NCI-H2107 (cell line): ENCODE data around the gene KCNA2.

ENCODE experiments used
- DNase-seq: peaks from one replicate; lab custom pipeline; 2025; lab: John Stamatoyannopoulos, UW

The KCNA2 gene

GRCh38 chr1:110605901-110606656 lies at the start of gene KCNA2:
Gene KCNA2 (minus strand): TSS chr1:110606358. CDS start chr1:110604782, 1,576 bp downstream.
- DNase-seq, result no peak

GRCh38 chr1:110650609-110651008 lies 44.5 kb upstream of the KCNA2 start:
- no peak for DNase-seq

DNA sequence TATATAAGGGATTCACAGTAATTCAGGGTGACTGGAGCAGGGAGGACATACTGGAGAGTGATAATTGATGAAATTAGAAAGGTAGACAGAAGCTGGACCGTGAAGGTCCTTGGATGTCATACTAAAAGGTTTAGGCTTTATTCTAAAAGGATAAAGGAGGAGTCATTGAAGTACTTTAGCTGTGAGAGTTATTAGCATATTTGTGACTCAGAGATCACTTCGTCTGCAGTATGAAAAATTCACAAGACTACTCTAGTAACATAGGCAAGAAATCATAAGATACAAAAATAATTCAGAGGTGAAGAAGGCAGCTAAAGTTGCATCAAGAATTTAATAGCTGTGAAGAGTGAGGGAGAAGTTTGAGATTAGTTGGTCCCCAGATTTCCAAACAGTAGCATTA lies 42.3 kb upstream of the KCNA2 start:
- DNase-seq, result no peak

- no peak for DNase-seq
Observed at GRCh38 chr1:110647254-110647891, 41.2 kb upstream of the KCNA2 start.

DNA sequence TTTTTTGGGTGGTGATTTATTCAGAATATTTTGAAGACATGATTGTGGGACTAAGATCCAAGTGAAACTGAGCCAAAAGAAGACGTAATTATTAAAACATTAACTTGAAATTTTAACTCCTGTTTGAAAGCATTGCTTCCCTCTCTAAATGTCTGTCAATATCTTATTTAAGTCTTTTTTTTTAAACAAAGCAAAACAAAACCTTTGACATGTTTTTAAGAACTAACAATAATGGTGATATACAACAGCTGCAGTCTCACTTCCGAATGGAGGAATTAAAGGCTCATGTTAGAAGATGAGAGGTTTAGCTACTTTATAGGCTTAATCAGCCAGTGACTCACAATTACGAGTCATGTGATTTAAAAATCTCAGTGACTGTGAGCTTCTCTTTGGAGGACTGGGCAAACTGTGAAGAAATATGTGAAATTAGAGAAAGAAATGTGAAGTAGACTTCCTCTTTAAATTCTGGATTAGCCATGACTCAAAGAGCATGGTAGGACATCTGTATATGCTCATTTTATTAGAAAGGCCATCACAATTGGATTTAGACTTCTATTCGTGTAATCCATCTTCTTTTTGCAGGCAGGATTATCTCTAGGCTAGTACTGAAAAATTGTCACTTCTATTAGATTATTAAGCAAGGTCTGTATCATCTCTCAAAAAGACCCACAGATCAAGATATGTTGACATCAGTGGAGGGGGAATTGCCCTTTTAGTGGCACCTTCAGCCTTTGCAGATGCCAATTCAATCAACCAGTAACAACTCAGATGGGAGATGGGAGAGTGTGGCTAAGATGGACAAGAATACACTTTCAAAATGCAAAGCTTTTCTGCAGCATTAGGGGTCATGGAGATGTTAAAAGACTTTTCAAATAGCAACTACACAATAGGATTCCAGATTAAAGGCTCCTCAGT lies 39.9 kb upstream of the KCNA2 start:
- no peak for DNase-seq

GRCh38 chr1:110645211-110645610 lies 39.1 kb upstream of the KCNA2 start:
- no peak for DNase-seq

DNA sequence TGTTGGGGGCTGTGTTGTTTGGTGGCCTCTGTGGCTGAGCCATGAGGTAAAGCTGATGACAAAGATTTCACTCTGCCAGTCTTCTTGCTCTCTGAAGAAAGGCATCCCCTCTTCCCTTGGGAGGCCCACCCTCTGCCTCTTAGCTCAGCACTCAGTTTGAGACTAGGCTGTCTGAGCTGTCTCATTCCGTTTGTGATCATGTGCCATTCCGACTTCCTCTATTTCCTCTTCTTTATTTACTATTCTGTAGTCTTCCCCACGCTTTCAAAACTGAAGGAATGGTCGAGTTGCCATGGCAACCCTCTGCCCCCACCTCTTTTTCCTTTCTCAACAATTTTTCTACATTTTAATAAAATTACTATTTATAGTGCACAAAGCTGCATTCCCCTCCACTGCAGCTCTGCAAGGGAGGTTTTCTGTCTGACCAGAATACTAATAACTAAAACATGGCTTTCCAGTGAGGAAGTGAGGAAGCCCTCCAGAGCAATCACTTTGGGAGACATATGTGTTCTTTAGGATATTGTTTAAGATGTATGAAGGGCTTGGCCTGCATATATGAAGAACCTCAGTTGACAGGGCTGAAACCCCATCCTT lies 37.8 kb upstream of the KCNA2 start:
- DNase-seq, result no peak

DNA sequence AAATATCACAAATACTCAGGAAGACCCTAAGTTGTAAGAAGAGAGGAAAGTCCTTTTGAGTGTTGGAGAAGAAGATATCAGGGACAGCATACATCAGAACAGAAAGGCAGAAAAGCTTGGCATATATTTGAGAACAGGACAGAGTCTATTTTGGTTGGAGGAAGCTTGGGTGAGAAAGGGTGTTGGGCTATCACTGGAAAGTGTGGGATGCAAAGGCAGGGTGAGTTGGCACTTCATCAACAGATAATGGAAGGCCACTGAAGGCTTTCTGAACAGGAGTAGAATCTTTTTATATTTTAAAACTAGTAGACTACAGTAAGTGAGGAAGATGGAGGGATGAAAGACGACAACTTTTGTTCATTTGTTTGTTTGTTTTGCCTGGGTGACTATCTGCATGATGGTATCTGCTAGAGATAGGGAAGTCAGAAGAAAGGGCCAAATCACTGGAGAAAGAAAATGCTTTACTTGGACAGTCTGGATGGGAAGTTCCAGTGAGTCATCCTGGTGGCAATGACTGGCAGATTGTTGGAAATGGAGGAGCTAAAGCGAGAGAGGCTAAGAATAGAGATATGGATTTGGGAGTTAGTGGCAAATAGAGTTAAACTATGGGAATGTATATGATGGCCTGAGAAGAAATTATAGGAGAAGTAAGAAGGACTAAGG lies 33.7 kb upstream of the KCNA2 start:
- DNase-seq, result no peak

DNA sequence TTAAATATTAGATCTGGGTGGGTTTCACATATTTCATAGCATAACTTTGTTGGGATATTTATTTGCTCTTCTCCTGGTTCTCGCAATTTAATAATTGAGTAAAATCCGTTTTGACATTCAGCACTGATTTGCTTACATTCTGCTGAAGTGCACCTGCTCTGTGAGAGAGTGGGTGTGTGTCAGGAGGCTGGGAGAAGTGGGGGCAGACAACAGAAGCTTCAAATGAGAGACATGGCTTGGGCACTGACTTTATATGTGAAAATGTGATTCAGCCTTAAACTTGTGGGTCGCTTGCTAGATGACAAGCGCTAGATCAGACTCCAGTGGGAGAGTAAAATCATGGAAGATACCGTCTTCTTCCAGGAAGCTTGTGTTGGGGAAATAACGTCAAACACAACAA lies 32.4 kb upstream of the KCNA2 start:
- DNase-seq, result no peak

DNA sequence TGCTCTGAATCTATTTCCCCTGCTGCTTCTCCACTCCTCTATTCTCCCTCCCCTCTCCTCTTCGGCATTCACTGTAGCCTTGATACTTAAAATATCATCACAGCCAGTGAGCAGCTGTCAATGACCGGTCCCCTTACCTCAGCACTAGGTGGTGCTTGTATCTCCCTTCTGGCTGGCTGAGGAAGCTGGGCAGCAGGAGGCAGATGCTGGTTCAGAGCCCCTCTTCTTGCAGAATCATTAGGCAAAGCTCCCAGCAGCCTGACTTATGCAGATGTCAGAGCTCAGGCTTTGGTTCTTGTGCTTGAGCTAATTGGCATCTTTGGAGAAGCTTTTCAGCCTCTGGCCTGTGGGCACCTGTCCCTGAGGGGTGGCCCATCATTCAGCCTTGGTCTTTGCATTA lies 31.9 kb upstream of the KCNA2 start:
- DNase-seq, result no peak

DNA sequence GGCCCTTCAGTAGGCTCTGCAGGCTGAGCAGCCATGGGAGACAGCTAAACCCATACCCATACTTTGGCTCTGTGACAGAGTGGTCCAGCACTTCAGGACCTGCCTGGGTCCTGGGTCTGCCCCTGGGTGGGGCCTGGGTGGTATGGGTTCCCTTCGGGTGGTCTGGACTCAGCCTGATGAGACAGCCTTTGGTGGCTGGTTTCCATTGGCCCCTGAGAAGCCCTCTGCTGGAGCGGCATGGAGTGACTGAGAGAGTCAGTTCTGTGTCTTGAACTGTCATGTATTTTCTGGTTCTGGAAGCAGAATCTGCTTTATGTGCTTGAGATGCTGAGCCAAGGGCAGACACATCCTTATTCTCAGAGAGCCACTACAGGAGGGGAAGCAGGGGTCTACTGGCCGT lies 31.3 kb upstream of the KCNA2 start:
- DNase-seq, result no peak

DNA sequence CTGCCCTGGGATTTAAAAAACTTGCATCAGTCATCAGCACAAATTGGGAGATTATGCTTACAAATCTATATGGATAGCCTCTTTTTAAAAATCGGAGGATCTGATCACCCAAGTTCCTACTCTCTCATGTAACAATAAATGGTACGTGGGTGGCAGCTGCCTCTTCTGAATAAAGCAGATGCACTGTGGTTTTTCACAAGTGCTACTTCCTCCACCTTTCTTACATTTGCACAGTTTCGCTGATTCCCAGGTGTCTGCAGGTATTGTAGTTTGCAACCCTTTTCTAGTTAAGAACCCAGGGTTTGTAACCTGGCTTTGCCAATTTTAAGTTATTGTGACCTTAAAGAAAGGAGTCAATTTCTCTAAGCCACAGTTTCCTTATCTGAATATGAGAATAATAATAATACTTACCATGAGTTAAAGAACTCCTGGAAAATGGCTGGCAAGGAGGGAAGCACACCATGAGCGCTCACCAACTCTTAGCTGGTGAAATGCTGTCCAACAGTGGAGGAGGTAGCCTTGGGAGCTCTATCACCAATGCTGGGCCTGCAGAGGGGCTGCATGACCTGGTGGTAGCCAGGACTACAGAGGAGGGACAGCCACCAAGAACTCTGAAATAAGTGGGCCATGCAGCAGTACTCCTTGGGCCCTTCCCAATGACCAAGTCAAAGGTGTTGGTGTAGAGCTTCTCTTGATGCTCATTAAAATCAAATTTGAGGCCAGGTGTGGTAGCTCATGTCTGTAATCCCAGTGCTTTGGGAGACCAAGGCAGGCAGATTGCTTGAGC lies 30.2 kb upstream of the KCNA2 start:
- DNase-seq, result no peak

DNA sequence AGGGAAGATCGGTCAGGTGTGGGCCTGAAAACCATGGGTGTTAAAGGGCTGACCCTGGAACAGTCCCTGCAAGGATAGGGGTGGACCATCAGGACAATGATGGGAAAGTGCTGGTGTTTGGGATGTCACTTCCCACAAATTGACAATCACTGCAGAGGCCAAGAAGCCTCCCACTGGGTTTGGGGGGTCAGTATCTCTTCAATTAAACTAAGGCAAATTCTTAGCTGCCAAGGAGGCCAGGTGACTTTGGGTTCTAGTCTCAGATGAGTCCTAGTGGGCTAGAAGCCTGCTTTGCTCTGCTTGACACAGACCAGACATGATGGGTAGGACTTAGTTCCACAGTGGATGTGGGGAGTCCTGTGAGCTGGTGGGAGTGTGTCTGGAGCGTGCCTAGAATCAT lies 29.3 kb upstream of the KCNA2 start:
- no peak for DNase-seq

DNA sequence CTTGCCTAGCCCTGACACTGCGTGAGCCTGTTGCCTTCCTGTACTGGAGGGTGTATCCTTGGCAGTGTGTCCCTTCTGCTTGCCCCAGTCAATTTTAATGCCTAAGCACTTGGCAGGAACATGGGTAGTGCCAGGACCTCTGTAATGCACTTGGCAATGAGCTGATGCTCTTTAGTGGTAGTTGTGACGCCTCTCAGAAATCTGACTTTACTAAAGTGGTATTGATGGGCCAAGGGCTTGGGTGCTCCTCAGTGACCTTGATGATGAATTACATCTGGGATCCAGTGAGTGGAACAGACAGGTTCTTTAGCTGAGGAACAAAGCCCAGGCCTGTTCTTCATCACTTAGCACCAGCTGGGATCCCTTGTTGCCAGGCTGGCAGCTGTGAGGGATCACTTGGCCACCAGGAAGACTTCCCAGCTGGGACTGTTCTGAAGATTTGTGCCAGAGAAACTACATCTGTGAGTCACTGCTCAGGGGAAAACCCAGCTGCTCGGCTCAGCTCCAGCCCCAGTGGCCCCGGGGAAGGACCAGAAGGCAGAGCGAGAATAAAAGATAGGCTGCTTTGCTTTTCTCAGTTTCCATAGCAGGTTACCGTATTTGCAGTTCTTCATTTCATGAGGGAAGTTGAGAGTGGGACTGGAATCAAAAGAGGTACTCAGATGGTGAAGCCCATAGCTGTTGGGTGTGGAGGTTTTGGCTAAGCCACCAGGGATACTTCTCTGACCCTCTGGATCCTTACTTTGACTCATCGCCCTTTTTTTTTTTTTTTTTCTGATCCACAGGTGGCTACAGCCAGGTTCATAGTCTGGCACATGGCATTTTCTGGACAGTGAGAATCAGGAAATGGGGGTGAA lies 28.5 kb upstream of the KCNA2 start:
- peak; percentile 55 for DNase-seq

DNA sequence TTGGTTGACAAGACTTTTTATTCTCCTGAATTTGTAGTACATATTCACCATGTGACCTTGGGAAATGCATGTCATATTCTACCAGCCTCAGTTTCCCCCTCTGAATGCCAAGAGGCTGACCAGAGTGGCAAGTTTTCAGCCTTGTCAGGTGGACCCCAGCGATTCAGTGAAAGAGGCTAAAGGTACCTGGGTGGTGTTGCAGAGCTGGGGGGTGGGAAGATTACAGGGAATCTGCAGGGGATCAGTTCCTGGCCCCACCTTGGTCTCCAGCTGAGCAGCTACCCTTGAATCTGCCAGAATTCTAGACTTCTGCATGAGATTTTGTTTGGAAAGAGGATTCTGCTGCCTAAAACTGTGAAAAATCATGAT lies 27.9 kb upstream of the KCNA2 start:
- no peak for DNase-seq

GRCh38 chr1:110633646-110634030 lies 27.5 kb upstream of the KCNA2 start:
- no peak for DNase-seq

DNA sequence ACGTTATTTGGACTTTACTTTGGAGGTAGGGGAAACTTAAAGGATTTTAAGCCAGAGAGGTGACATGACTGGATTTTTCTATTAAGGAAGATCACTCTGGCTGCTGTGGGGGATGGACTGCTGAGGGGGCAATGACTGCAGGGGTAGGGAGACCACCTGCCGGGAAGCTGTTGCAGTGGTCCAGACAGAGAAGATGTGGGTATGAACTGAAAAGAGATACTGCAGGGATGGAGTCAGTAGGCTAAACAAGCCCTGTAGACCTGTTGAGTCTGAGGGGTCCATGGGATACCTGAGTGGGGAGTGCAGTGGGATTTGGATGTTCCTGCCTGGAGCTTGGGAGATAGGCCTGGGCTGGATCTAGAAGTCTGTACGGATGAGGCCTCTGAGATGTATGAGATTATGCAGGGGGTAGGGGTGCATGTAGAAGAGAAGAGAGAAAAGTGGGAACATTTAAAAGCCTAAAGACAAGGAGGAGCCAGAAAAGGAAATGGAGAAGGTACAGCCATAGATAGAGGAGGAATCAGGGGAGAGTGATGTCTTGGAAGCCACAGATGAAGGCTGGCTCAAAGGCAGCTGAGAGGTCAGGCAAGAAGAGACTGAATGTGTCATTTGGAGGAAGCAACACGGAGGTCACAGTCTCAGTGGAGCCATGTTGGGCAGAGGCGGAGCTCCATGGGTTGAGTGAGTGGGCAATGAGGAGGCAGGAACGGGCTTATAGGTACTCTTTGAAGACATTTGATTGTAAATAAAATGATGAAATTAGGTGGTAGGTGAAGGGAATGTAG lies 25.9 kb upstream of the KCNA2 start:
- no peak for DNase-seq

GRCh38 chr1:110630839-110631663 lies 24.9 kb upstream of the KCNA2 start:
- peak; percentile 74 for DNase-seq
